HG02973 (cell line): ENCODE data around the gene RPS18.

Experiments used
- ATAC-seq: cut with Tn5 transposase; IDR thresholded peaks from one replicate; pipeline ENCODE4 v1.9.1; 2021; ENCODE audit warnings: moderate library complexity; ENCODE audit not compliant: unreplicated experiment

The RPS18 gene

GRCh38 chr6:33314515-33314942, 42.7 kb downstream of the RPS18 start:
- ATAC-seq: no peak

DNA sequence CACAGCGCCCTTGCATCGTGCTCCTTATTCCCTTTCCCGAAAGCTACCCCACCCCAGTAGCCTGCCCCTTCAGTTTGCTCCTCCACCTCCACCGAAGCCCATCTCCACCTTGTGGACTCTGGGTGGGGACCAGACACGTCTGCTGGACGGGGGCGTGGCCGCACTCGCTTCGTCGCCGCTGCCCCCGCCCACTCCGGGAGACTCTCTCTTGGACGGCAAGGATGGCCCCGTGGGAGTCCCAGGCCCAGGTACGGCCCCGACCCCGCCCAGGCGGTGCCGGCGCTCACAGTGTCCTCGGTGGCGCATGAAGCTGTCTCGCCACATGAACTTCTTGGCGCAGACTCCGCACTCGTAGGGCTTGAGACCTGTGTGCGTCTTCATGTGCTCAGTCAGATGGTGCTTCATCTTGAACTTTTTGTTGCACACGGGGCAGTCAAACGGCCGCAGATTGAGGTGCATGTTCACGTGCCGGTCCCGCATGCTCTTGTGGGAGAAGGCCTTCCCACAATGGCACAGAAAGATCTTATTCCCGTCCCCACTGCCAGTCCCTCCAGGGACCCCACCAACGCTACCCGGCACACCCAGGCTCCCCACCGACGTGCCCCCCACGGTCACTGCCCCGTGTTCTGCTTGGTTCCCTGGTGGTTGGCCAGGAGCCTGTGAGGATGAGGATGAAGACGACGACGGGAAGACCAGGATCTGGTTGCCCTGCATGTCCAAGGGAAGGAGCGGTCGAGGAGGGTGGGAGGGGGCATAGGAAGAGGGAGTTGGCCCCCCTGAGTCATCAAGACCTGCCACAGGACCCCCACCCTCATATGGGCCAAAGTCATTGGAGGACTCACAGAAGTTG, 43.3 kb downstream of the RPS18 start:
- ATAC-seq: no peak

- no peak for ATAC-seq
Measured at GRCh38 chr6:33315793-33316602, 44.1 kb downstream of the RPS18 start.

DNA sequence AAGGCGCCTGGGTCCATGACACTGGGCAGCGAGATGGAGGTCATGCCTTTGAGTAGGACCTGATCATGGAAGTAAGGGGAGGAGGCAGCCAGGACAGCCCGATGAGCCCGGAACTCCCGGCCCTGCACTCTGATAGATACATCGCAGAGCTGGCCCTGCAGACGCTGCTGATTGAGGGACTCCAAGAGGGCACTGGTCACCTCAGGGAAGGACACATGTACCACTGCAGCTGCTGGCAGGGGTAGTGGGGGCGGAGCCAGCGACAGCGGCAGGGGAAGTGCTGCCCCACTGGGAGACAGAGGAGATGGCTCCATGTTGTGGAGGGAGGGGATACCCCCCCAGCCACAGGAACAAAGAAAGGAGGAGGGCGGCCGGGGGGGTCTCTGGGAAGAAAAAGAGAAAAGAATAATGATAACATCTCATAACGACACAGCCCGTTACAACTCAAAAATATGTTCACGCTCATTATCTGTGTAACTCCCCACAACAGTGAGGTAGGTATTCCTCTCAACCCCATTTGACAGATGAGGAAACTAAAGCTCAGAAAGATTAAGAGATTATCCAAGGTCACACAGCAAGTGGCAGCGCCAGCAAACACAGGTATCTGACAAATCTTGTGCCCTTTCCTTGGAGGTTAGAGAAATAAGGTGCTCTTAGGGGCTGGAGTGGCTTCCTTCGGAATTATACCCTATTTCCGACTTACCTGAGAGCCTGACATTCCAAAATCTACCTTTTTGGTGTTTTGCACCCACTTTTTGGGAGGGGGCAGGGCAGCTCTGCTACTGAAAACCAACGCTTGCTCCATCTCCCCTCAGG, 44.9 kb downstream of the RPS18 start:
- ATAC-seq: no peak

- no peak for ATAC-seq
Measured at GRCh38 chr6:33317419-33317668, 45.5 kb downstream of the RPS18 start.

DNA sequence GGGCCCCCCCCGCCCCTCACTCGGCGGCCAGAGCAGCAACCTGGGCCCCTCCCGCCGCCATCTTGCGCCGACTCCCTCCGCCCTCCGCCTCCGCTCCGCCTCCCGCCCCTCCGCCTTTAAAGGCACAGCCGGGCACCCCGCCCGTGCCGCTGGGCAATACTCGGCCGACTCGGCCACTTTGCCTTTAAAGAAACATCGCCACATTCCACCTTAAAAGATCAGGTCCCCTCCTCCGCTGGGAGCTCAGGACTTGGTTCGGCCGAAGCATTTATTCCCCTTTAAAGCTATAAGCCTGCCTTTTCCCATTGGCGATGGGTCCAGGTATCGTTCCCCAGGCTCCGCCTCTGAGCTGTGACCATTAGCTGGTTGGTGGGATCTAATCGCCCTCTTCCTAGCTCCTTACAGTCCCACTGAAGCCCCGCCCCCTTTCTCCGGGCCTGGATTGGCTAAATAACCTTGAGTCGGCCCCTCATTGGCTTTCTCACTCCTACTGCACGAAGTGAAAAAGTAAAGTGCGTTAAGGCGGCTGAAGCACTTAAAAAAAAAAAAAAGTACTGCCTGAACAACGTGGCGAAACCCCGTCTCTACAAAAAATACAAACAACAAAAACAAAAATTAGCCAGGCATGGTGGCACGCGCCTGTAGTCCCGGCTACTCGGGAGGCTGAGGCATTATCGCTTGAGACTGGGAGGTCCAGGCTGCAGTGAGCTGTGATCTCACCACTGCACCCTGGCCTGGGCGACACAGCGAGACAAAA, 46.0 kb downstream of the RPS18 start, which contains the start of gene ZBTB22:
TSS of gene ZBTB22 (minus strand) at position 76 of the 757 bp plus-strand sequence. CDS start 828 bp downstream, outside the sequence.
- ATAC-seq: peak; percentile 40

DNA sequence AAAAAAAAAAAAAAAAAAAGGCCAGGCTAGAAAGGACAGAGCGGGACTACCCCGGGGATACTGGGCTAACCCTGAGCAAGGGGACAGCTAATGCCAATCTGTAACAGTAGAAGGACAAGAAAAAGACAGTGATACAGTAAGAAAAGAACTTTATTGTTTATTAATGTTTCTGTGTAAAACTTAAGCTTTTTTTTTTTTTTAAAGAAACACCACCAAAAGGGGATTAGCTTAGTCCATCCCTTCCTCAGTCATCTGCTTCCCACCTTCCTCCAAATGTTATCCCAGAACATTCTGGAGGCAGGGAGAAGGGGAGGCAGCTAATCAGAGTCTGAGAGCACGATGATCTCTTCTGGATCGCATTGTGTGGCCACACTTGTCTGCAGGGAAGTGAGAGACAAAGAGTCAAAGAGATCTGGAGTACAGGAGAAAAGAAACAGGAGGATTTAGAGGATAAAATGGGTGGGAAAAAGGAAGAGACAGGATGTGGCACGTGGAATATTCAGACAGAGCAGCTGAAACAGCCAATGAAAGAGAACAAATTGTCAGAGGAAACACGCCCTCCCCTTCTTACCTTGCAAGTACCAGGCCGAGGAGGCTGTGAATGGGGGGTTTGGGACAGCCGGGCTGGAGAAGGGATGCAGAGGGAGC, 46.7 kb downstream of the RPS18 start:
- no peak for ATAC-seq

DNA sequence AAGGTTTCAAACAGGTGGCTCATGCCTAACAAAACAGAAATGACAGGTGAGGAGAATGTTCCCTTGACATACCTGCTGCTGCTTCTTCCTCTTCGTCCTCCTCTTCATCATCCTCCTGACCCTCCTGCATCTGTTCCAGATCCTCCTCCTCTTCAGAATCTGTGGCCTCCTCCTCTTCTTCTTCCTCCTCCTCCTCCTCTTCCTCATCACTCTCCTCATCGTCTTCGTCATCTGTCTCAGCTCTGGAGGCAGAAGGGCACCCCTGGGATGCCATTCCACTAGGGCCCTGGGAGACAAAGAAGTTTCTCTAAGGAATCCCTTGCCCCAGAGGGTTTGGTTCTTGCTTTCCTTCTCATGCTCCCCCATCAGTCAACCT, 48.1 kb downstream of the RPS18 start:
- ATAC-seq: no peak

DNA sequence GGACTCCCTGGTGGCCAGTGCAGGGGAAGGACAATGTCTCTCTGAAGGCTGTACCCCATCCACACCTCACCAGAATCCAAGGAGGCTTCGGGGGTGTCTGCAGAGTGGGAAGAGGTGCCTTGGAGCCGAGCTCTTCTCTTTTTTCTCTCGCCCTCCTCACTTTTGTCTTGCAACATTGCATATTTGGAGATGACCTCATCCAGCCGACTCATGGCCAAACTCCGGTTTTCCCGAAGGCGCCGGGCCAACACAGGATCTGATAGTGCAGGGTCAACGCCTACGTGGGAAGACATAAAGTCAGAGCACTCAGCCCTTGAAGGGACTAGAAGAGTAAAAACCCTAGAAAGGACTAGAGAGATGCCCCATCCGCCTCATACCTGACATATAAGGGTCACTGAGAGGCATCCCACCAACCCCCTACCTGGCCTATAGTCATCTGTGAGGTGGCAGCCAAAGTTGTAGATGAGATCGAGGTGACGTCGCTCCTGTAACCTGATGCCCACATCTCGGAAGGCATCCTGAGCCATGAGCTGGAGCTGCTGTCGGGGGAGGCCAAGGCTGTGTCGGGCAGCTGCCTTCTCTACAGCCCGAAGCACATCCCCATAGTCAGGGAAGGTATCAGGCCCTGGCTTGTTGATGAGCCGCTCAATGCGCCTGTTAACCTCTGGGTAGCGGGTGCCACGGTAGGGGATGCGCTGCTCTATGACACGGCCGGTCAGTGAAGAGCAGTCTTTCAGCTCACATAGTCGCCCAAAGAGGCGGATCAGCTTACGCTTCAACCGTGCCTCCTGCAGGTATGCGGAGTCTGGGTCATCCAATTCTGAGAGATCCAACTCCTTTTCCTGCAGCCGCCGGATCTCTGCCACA, 48.7 kb downstream of the RPS18 start:
- ATAC-seq: no peak

GRCh38 chr6:33321227-33321626, 49.4 kb downstream of the RPS18 start:
- no peak for ATAC-seq

DNA sequence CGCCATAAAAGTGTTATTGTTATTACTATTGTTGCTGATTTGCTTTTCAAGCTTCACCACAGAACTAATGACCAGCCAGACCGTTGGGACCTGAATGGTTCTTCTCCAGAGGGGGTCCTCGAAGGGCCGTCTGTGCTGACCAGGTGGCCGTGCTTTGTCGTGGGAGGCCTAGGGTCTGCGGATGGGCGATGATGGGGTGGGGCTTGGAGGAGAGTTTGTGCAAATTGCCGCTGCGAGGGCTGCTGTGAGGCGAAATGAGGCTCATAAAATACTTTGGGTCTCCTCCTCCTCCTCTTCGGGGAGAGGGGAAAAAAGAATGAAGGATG, 51.7 kb downstream of the RPS18 start:
- no peak for ATAC-seq

- no peak for ATAC-seq
Measured at GRCh38 chr6:33324125-33324524, 52.2 kb downstream of the RPS18 start.
